GM18867 (cell line): ENCODE data around the gene KRTAP4-11.
"Not testable (repeated sequence)": the region's sequence is repeated elsewhere in the genome, so short reads cannot be mapped to it uniquely, and the experiment has no call there.

ENCODE experiments used
- ATAC-seq: cut with Tn5 transposase; IDR thresholded peaks from one replicate; pipeline ENCODE4 v1.9.1; 2021; ENCODE audit warnings: mild to moderate bottlenecking, moderate library complexity; ENCODE audit not compliant: unreplicated experiment

The KRTAP4-11 gene

GRCh38 chr17:41125064-41125463 is 6.9 kb upstream of the KRTAP4-11 start:
- no peak for ATAC-seq

- ATAC-seq, result not testable (repeated sequence)
Observed at GRCh38 chr17:41123991-41124371, 5.8 kb upstream of the KRTAP4-11 start, which contains the start of gene KRTAP4-12. Gene KRTAP4-12 (minus strand): TSS chr17:41124182. CDS start chr17:41124122, 60 bp downstream.

- not testable (repeated sequence) for ATAC-seq
Observed at GRCh38 chr17:41123292-41123990, 5.3 kb upstream of the KRTAP4-11 start.

DNA sequence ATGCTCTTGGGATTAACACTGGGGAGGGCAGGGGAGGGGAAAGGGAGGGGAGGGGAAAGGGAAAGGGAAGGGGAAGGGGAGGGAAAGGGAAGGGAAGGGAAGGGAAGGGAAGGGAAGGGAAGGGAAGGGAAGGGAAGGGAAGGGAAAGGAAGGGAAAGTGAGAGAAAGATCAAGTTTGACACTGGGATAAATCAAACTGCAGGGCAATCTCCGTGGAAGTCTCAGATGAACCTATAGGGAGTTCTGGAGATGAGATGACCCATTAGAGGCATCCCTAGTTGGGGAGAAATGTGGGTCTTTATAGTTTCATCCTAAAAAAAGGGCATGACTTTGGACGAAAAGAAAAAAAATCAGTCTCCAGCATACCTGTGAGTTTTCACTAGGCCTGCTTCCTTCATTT is 3.6 kb upstream of the KRTAP4-11 start:
- ATAC-seq, result no peak

DNA sequence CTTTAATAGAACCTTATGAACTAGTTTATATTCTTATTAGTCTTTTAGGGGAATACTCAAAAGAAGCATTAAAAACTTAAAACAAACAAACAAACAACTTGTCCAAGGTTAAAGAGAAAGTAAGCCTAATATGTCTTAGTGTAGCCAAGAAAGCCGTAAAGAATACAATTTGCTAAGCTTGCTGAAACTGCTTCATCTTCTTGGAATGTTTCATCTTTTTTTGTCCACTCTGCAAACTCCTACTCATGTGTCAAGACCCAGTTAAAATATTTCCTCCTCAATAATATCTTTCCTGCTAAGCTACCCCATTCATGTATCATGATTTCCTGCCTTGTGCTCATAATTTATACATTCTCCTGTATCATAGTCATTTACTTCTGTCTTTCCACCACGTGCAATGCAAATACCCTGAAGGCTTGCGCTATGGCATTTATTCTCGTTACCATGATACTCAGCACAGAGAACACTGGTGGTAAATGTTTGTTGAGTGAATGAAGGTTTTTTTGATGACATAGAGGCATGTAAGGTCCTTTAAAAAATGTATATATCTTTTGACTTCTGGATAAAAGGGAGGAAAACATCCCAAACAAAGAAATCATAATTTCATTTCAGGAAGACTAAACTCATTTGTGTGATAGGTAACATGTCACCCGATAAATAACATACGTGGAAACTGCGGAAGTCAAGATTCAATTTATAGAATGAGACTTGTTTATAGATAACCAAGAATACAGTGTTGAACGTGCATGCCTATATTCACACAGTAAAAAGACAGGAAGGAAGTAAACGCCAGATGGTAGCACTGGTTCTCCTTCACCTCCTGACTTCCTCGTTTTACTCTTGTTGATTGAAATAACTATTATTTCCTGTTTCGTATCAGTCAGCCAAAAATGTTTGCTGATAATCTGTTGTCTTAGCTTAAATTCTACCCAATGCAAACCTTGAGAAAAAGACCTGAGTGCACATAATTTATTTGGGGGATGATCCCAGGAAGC is 1.8 kb upstream of the KRTAP4-11 start:
- not testable (repeated sequence) for ATAC-seq

DNA sequence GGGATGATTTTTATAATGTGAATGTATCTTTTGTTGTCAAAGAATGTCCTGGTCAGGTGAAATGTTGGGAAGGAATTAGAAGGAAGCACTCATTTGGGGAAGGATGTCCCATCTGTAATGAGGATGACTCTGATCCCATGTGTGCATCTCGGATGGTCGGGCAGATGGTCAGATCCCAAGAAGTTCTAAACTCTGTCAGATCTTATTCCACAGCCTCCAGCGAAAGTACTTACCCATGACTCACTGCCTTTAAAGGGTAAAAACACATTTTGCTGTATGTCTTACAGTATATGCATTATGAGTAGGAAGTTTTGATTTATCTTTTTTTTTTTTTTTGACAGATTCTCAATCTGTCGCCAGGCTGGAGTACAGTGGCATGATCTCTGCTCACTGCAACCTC is 548 bp upstream of the KRTAP4-11 start:
- ATAC-seq, result no peak

DNA sequence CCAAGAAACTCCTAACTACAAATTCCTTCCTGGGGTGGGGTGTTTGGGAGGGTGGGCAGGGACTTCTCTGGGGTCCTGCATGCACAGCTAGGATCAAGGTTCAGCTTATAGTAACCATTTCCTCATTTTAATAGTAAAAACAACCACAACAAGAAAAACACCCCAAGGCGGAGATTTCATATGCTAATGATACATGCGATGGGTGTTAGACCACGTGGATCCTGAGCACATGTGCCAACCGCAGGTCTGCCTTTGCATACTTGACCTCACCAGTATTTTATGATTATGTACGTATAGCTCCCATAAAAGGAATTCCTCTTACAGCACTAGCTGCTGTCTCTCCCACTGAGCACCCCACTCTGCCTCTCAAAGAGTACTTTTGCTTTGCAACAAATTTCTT is 1.9 kb downstream of the KRTAP4-11 start:
- ATAC-seq, result no peak

DNA sequence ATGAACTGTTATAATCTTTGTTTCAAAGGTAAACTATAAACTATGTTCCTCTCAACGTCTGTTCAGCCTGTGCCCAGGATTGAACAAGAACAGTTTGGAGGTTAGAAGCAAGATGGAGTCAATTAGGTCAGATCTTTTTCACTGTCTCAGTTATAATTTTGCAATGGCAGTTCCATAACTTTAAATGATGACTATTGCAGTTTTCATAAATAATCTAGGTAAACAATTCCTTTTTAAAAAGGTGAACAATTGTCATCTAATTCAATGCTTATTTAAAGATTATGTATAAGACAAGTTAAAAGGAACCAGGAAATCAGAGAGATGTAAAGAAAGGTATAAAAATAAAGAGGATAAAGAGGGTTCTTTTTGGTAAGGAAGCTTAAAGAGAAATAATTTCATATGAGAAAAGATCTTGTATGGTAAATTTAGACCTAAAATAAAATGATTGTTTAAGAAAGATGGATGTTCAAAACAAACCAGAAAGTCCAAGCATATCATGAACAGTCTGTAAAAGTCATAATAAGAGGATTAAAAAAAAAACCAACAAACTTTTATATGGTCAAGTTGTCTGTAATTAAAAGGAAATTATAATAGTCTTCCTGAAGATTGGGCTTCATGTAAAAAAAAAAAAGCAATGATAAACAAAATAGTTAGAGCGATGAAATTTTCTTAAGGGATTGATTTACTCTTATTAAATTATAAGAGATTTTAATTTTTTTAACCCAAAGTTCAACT is 6.9 kb downstream of the KRTAP4-11 start:
- ATAC-seq, result no peak

- not testable (repeated sequence) for ATAC-seq
Observed at GRCh38 chr17:41108728-41109386, 9.3 kb downstream of the KRTAP4-11 start.

DNA sequence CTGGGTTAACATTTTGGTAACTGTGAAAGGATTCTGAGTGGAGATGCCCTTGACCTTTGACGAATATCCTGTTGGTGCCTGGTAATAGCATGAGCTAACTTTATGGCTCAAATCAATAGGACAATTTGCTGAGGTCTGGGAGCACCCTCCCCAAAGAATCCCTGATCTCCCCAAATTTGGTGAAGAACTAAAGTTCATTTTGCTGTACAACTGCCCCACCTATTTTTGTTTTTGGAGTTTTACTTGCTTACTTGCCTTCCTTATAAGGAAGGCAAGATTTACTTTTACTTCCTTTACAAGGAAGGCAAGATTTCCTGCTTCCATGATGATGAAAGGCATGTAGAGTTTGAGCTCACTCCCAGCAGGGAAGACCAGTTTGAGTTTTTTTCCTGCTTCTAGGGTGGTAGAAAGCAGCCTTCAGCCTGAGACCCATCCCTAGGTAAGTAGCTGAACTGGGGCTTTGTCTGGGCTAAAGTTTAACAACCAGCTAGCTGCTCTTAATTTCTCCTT is 10.2 kb downstream of the KRTAP4-11 start:
- ATAC-seq, result no peak

GRCh38 chr17:41105347-41105746 is 12.8 kb downstream of the KRTAP4-11 start, which contains the start of gene KRTAP4-9:
Gene KRTAP4-9 (plus strand): TSS chr17:41105389. CDS start chr17:41105389, 0 bp downstream.
- not testable (repeated sequence) for ATAC-seq

GRCh38 chr17:41104386-41105038 is 13.7 kb downstream of the KRTAP4-11 start:
- ATAC-seq, result not testable (repeated sequence)

DNA sequence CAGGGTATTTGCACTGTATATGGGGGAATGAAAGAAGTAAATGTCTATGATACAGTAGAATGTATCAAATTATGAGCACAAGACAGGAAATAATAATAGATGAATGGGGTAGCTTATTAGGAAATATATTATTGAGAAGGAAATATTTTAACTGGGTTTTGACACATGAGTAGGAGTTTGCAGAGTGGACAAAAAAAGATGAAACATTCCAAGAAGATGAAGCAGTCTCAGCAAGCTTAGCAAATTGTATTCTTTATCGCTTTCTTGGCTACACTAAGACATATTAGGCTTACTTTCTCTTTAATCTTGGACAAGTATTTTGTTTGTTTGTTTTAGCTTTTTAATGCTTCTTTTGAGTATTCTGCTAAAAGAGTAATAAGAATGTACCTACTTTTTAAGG is 14.3 kb downstream of the KRTAP4-11 start:
- ATAC-seq, result no peak

GRCh38 chr17:41101586-41102259 is 16.4 kb downstream of the KRTAP4-11 start, which contains the start of gene KRTAP4-16:
Gene KRTAP4-16 (minus strand): TSS chr17:41102209. CDS start chr17:41102209, 0 bp downstream.
- ATAC-seq, result no peak

DNA sequence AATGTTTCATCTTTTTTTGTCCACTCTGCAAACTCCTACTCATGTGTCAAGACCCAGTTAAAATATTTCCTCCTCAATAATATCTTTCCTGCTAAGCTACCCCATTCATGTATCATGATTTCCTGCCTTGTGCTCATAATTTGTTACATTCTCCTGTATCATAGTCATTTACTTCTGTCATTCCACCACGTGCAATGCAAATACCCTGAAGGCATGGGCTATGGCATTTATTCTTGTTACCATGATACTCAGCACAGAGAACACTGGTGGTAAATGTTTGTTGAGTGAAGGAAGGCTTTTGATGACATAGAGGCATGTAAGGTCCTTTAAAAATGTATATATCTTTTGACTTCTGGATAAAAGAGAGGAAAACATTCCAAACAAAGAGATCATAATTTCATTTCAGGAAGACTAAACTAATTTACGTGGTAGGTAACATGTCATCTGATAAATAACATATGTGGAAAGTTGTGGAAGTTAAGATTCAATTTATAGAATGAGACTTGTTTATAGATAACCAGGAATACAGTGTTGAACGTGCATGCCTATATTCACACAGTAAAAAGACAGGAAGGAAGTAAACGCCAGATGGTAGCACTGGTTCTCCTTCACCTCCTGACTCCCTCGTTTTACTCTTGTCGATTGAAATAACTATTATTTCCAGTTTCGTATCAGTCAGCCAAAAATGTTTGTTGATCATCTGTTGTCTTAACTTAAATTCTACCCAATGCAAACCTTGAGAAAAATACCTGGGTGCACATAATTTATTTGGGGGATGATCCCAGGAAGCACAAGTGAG is 18.3 kb downstream of the KRTAP4-11 start:
- ATAC-seq, result not testable (repeated sequence)

DNA sequence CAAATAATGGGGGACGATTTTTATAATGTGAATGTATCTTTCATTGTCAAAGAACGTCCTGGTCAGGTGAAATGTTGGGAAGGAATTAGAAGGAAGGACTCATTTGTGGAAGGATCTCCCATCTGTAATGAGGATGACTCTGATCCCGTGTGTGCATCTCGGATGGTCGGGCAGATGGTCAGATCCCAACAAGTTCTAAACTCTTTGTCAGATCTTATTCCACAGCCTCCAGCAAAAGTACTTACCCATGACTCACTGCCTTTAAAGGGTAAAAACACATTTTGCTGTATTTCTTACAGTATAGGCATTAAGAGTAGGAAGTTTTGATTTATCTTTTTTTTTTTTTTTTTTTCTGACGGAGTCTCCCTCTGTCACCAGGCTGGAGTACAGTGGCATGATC is 19.7 kb downstream of the KRTAP4-11 start:
- ATAC-seq, result no peak

GRCh38 chr17:41098042-41098441 is 20.1 kb downstream of the KRTAP4-11 start, which contains the start of gene KRTAP4-8:
Gene KRTAP4-8 (minus strand): TSS chr17:41098142. CDS start chr17:41098084, 58 bp downstream.
- ATAC-seq, result no peak

- no peak for ATAC-seq
Observed at GRCh38 chr17:41096055-41096454, 22.1 kb downstream of the KRTAP4-11 start.
